Omental fat pad (tissue), 4 donors: ENCODE data around the gene DKK3. TPM values are rescaled to one million over a fixed set of nuclear protein-coding genes. Genes with fewer than 3 reads are reported as not detected.

ENCODE experiments used
- ATAC-seq: fragments of 150-250 bp; one replicate; pipeline ENCODE4 v1.9.1; 2016; ENCODE audit warnings: mild to moderate bottlenecking, moderate library complexity; ENCODE audit not compliant: low FRiP score
- DNase-seq: peaks from one replicate; pipeline ENCODE4 v3.0.0-alpha.2; 2019; ENCODE audit warnings: low spot score
- total RNA-seq, 4 donors: library from RNA; depleted of rRNA; stranded (reverse); fragments of >200 nt; gene quantifications; one replicate each; pipeline ENCODE4 v1.1.0, GENCODE V29; 2016
- TF ChIP-seq, protein P1 (sequence below), 3 donors: fragments of 450-650 bp; IDR thresholded peaks; one replicate each; pipeline ENCODE4 v1.5.1; 2016 to 2017; ENCODE audit warnings: antibody characterized with exemption in 3 of 3, mild to moderate bottlenecking in 3 of 3, moderate library complexity in 2 of 3

DKK3 gene
- total RNA-seq, 4 donors from 2014 or later = 16.5 to 33.6 (median 21.7) TPM

- DNase-seq = no peak
- ATAC-seq = peak; percentile 41
- TF ChIP-seq, protein P1, sequence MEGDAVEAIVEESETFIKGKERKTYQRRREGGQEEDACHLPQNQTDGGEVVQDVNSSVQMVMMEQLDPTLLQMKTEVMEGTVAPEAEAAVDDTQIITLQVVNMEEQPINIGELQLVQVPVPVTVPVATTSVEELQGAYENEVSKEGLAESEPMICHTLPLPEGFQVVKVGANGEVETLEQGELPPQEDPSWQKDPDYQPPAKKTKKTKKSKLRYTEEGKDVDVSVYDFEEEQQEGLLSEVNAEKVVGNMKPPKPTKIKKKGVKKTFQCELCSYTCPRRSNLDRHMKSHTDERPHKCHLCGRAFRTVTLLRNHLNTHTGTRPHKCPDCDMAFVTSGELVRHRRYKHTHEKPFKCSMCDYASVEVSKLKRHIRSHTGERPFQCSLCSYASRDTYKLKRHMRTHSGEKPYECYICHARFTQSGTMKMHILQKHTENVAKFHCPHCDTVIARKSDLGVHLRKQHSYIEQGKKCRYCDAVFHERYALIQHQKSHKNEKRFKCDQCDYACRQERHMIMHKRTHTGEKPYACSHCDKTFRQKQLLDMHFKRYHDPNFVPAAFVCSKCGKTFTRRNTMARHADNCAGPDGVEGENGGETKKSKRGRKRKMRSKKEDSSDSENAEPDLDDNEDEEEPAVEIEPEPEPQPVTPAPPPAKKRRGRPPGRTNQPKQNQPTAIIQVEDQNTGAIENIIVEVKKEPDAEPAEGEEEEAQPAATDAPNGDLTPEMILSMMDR (IDR thresholded peaks at IDR 0.05) = no peak
These were observed 577 bp upstream of the DKK3 start for GRCh38 chr11:12008790-12009616.

DNA sequence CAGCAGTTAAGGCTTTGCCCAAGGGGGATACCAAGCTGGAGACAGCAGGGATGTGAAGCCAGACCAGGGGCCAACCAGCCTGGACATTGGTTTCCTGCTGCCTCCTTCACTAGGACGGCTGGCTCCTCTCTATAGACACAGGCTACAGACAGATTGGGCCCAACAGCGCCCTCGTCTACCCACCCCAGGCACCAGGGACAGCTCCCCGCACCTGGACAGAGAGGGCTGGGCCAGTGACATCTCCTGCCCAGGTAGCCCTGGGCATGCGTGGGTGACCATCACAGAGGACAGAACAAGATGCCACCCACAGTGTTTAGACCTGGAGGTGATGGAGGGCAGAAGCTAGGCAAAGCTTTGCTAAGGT, 1.2 kb downstream of the DKK3 start:
- DNase-seq (no peak), ATAC-seq (no peak)
- TF ChIP-seq, protein P1 (IDR thresholded peaks at IDR 0.05) = no peak

DNA sequence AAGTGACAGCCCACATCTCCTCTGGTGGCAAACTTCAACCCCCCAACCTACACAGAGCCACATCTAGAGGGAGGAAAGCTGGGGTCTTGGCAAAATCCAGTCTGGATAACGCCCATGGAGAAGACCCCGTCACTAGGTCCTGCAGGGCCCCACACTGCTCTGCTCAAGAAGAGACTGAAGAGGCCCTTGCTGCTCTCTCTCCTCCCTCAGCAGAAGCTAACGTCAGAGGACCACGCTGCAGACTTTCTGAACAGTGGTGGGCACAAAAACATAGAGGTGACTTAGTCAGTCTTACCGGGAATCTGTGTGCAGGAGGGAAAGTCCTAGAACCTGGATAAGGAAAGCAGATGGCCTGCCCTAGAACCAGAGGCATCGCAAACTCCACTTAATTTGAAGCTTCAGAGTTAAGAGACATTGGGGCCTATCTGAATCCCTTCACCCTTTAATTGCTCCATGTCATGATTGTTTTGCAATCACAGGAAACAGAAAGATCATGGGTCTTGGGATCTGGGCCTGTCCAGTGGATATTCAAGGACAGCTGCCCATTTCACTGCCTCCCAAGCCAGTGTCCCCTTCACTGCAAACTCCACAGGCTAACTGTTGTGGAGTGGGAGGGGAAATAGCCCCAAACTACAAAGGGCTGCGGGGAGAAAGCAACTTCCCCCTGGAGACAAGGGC, 1.7 kb downstream of the DKK3 start:
- DNase-seq (no peak), ATAC-seq (no peak)
- TF ChIP-seq, protein P1 (IDR thresholded peaks at IDR 0.05) = no peak

DNA sequence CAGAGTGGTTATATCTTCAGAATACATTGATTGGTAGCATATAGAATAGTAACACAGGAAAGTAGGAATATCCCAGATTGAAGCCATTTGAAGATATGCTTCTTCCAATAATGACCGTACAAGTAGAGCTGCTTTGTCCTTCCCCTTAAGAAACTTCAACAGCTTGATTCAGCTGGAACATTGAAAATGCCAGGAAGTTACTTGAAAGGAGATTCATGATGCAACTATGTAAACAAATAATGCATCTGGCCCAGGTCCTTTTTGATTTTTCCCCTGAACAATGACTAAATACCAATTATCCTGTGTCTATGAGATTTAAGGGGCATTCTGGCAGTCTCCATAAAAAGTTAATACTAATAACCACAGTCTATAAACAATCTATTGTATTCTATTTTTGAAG, 3.0 kb downstream of the DKK3 start:
- DNase-seq = no peak
- TF ChIP-seq, protein P1 (IDR thresholded peaks at IDR 0.05) = no peak
- ATAC-seq = no peak

GRCh38 chr11:12005061-12005460, 3.4 kb downstream of the DKK3 start:
- ATAC-seq (no peak), DNase-seq (no peak)
- TF ChIP-seq, protein P1 (IDR thresholded peaks at IDR 0.05) = no peak

- TF ChIP-seq, protein P1 (IDR thresholded peaks at IDR 0.05) = no peak
- no peak for ATAC-seq
- no peak for DNase-seq
These were observed 4.6 kb downstream of the DKK3 start for GRCh38 chr11:12003815-12004214.

GRCh38 chr11:12003336-12003735, 5.1 kb downstream of the DKK3 start:
- DNase-seq = no peak
- ATAC-seq = no peak
- TF ChIP-seq, protein P1 (IDR thresholded peaks at IDR 0.05) = no peak
